ENCODE data around the gene PUDP.

The PUDP gene

GRCh38 chrX:7146703-7147412 lies 1.1 kb downstream of the PUDP start:
- DNase-seq = no peak

GRCh38 chrX:7146020-7146702 lies 1.8 kb downstream of the PUDP start:
- no peak for DNase-seq

- DNase-seq = no peak
These were observed 2.5 kb downstream of the PUDP start for GRCh38 chrX:7145454-7145853.

GRCh38 chrX:7143941-7144525 lies 3.9 kb downstream of the PUDP start:
- DNase-seq = no peak

GRCh38 chrX:7143076-7143475 lies 4.9 kb downstream of the PUDP start:
- no peak for DNase-seq

GRCh38 chrX:7139202-7140081 lies 8.5 kb downstream of the PUDP start:
- DNase-seq = no peak

GRCh38 chrX:7134981-7135380 lies 13.0 kb downstream of the PUDP start:
- no peak for DNase-seq

- DNase-seq = no peak
These were observed 14.9 kb downstream of the PUDP start for GRCh38 chrX:7133050-7133440.

- peak in 1 of 2 experiments; percentile 7 for DNase-seq
These were observed 15.5 kb downstream of the PUDP start for GRCh38 chrX:7132335-7133049.

- DNase-seq = no peak
These were observed 16.3 kb downstream of the PUDP start for GRCh38 chrX:7131621-7132020.

- DNase-seq = no peak
These were observed 20.9 kb downstream of the PUDP start for GRCh38 chrX:7127056-7127455.

GRCh38 chrX:7120878-7121219 lies 27.1 kb downstream of the PUDP start:
- DNase-seq = no peak

GRCh38 chrX:7119950-7120877 lies 27.7 kb downstream of the PUDP start:
- DNase-seq = no peak

GRCh38 chrX:7117587-7117986 lies 30.4 kb downstream of the PUDP start:
- DNase-seq = no peak

- no peak for DNase-seq
These were observed 31.9 kb downstream of the PUDP start for GRCh38 chrX:7116081-7116480.

GRCh38 chrX:7115557-7115956 lies 32.4 kb downstream of the PUDP start:
- no peak for DNase-seq

- no peak for DNase-seq
These were observed 35.9 kb downstream of the PUDP start for GRCh38 chrX:7112071-7112470.

GRCh38 chrX:7111518-7111917 lies 36.4 kb downstream of the PUDP start:
- DNase-seq = no peak

GRCh38 chrX:7110821-7111276 lies 37.1 kb downstream of the PUDP start:
- DNase-seq = no peak

- no peak for DNase-seq
These were observed 37.8 kb downstream of the PUDP start for GRCh38 chrX:7109838-7110793.
